Measurements from ENCODE around the gene F11.

GRCh38 chr4:186250760-186251159 is 15.2 kb upstream of the F11 start:
- TF ChIP-seq CTCF (IDR thresholded peaks at IDR 0.05; ENCODE audit: low read depth, low read length) = no peak
- TF ChIP-seq EZH2phosphoT487 (IDR thresholded peaks at IDR 0.05; ENCODE audit: low read depth) = no peak

Data from OCI-LY3 (cell line).